HFF-Myc (cell line): ENCODE measurements around the gene BNIPL.
A peak's percentile ranks its signal among the peaks of the same experiment; 100 is the strongest.

ENCODE experiments used
- DNase-seq: peaks from one replicate; pipeline ENCODE4 v3.0.0-alpha.2; 2011; ENCODE audit warnings: low read depth; ENCODE audit errors: extremely low read depth
- H3K4me3 ChIP-seq: replicated peaks from 2 replicates; pipeline ENCODE4 v1.5.1; 2011; ENCODE audit warnings: low read depth, mild to moderate bottlenecking, control low read depth, low read length
- TF ChIP-seq, protein P1 (sequence below): IDR thresholded peaks from 2 replicates; pipeline ENCODE4 v1.5.1; 2012; ENCODE audit warnings: mild to moderate bottlenecking, low read depth, low read length, control low read depth; ENCODE audit errors: missing control alignments

Gene BNIPL

GRCh38 chr1:151060007-151060656 is 23.7 kb downstream of the BNIPL start, which contains the start of gene MLLT11:
Gene MLLT11, plus strand, starts transcription at chr1:151060397. Its CDS starts 6,828 bp downstream, at chr1:151067225.
- no peak for DNase-seq
- H3K4me3 ChIP-seq, result peak within 1 kb of the TSS; percentile 97
- TF ChIP-seq, protein P1, sequence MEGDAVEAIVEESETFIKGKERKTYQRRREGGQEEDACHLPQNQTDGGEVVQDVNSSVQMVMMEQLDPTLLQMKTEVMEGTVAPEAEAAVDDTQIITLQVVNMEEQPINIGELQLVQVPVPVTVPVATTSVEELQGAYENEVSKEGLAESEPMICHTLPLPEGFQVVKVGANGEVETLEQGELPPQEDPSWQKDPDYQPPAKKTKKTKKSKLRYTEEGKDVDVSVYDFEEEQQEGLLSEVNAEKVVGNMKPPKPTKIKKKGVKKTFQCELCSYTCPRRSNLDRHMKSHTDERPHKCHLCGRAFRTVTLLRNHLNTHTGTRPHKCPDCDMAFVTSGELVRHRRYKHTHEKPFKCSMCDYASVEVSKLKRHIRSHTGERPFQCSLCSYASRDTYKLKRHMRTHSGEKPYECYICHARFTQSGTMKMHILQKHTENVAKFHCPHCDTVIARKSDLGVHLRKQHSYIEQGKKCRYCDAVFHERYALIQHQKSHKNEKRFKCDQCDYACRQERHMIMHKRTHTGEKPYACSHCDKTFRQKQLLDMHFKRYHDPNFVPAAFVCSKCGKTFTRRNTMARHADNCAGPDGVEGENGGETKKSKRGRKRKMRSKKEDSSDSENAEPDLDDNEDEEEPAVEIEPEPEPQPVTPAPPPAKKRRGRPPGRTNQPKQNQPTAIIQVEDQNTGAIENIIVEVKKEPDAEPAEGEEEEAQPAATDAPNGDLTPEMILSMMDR, result no peak

GRCh38 chr1:151060657-151061421 is 24.5 kb downstream of the BNIPL start:
- H3K4me3 ChIP-seq, result peak overlapping the region; percentile 97
- TF ChIP-seq, protein P1, result no peak
- no peak for DNase-seq

- peak overlapping the region; percentile 97 for H3K4me3 ChIP-seq
- DNase-seq, result no peak
- TF ChIP-seq, protein P1, result no peak
Observed at GRCh38 chr1:151061704-151062103, 25.3 kb downstream of the BNIPL start.

GRCh38 chr1:151062741-151063371 is 26.5 kb downstream of the BNIPL start:
- TF ChIP-seq, protein P1, result no peak
- H3K4me3 ChIP-seq, result no peak overlapping the region
- no peak for DNase-seq

- DNase-seq, result no peak
- H3K4me3 ChIP-seq, result no peak overlapping the region
- TF ChIP-seq, protein P1, result no peak
Observed at GRCh38 chr1:151065089-151065645, 28.8 kb downstream of the BNIPL start.

DNA sequence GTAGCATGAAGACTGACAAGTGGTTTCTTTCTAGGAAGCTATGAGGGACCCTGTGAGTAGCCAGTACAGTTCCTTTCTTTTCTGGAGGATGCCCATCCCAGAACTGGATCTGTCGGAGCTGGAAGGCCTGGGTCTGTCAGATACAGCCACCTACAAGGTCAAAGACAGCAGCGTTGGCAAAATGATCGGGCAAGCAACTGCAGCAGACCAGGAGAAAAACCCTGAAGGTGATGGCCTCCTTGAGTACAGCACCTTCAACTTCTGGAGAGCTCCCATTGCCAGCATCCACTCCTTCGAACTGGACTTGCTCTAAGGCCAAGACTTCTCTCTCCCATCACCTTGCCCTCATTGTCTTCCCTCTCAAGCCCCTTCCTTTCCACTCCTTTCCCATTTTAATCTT is 30.8 kb downstream of the BNIPL start:
- TF ChIP-seq, protein P1, result no peak
- H3K4me3 ChIP-seq, result no peak overlapping the region
- no peak for DNase-seq
